Measurements from ENCODE around the gene IRX2. TPM values are rescaled to one million over a fixed set of nuclear protein-coding genes. Genes with fewer than 3 reads are reported as not detected.

Gene IRX2
- total RNA-seq, 1 experiment from 2014 or later, result not detected

DNA sequence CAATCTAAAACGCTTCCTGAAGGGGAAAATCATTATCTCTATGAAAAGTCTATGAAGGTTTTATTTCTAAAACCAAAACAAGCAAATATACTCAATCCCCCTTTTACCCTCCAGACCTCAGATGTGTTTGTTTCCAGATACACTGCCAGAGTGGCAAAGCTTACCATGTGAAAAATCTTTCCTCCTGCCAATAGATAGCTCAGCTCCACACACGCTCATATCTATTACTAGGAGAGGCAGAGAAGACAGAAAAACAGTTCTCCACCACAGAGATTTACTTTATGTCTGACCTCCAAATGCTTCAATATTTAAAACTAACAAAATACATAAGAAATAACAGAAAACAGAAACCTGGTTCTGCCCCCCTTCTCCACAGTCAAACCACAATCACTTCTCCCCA lies 7.0 kb downstream of the IRX2 start:
- Histone ChIP-seq H3K79me2 (ENCODE audit: low read depth) (no peaks in the 10 kb centered on the region), H3K4me3 (no peak overlapping the region), H3K9me2 (ENCODE audit: insufficient read depth) (no peaks in the 10 kb centered on the region), H2AFZ (no peak overlapping the region), H3K9me3 (ENCODE audit: insufficient read depth, low read depth) (peaks cover 1% of the 10 kb centered on the region; the same call in 1 of the 2 replicates), H3K27ac (no peak overlapping the region), H3F3A (ENCODE audit: insufficient read depth, low read depth) (no peaks in the 10 kb centered on the region), H4K20me1 (ENCODE audit: insufficient read depth) (no peaks in the 10 kb centered on the region), H3K27me3 (ENCODE audit: insufficient read depth, low read depth) (peaks cover 61% of the 10 kb centered on the region), H3K36me3 (ENCODE audit: low read depth) (no peaks in the 10 kb centered on the region), H3K4me2 (no peak overlapping the region), H3K4me1 (replicated peaks; ENCODE audit: insufficient read depth) (no peaks in the 10 kb centered on the region)
- intact Hi-C loops (cut with micrococcal nuclease; ENCODE audit: unreplicated experiment), result no loop called here
- DNase-seq, result no peak
- ChIA-PET POLR2A (ENCODE audit: unreplicated experiment) (no interaction called here), CTCF (no interaction called here)
- BruUV-seq (replicated peaks), result no TSS peak
- TF ChIP-seq CTCF (conservative IDR thresholded peaks at IDR 0.05) (no peak), EZH2 (IDR thresholded peaks at IDR 0.05; ENCODE audit: low read depth) (no peak)

GRCh38 chr5:2742921-2743679 lies 8.4 kb downstream of the IRX2 start:
- no peak overlapping the region for H3K4me3 ChIP-seq
- BruUV-seq (replicated peaks), result no TSS peak
- H3F3A ChIP-seq (ENCODE audit: insufficient read depth, low read depth), result no peaks in the 10 kb centered on the region
- H3K9me2 ChIP-seq (ENCODE audit: insufficient read depth), result no peaks in the 10 kb centered on the region
- no peaks in the 10 kb centered on the region for H4K20me1 ChIP-seq (ENCODE audit: insufficient read depth)
- H3K27me3 ChIP-seq (ENCODE audit: insufficient read depth, low read depth), result peaks cover 73% of the 10 kb centered on the region
- no peaks in the 10 kb centered on the region for H3K9me3 ChIP-seq (ENCODE audit: insufficient read depth, low read depth)
- ChIA-PET POLR2A (ENCODE audit: unreplicated experiment) (no interaction called here), CTCF (no interaction called here)
- intact Hi-C loops (cut with micrococcal nuclease; ENCODE audit: unreplicated experiment), result no loop called here
- H3K4me2 ChIP-seq, result no peak overlapping the region
- H2AFZ ChIP-seq, result no peak overlapping the region
- H3K79me2 ChIP-seq (ENCODE audit: low read depth), result no peaks in the 10 kb centered on the region
- no peaks in the 10 kb centered on the region for H3K4me1 ChIP-seq (replicated peaks; ENCODE audit: insufficient read depth)
- DNase-seq, result no peak
- no peaks in the 10 kb centered on the region for H3K36me3 ChIP-seq (ENCODE audit: low read depth)
- no peak for TF ChIP-seq CTCF (conservative IDR thresholded peaks at IDR 0.05)
- H3K27ac ChIP-seq, result no peak overlapping the region

DNA sequence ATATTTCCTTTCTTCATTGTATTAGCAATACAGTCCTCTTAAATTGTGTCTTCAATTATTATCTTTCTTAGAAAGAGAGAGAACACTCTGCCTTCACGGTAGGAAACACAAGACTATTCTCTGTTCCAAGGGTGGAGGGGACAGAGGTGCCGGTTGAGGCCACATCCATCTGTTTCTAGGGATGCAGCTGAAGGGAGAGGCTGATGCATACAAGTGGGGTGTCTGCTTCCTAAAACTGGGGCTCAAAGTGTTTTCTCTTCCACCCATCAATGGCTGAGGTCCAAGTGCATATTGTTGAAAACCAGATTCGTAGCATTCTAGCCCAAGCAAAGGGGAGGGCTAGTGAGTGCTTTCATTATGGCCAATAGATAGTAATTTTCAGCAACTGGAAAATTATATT lies 9.5 kb downstream of the IRX2 start:
- no peak for DNase-seq
- H3K27me3 ChIP-seq (ENCODE audit: insufficient read depth, low read depth), result peaks cover 85% of the 10 kb centered on the region
- ChIA-PET CTCF (no interaction called here), POLR2A (ENCODE audit: unreplicated experiment) (no interaction called here)
- H3K36me3 ChIP-seq (ENCODE audit: low read depth), result no peaks in the 10 kb centered on the region
- no peaks in the 10 kb centered on the region for H3K79me2 ChIP-seq (ENCODE audit: low read depth)
- no peak overlapping the region for H3K4me3 ChIP-seq
- no peak overlapping the region for H3K4me2 ChIP-seq
- no peaks in the 10 kb centered on the region for H3K4me1 ChIP-seq (replicated peaks; ENCODE audit: insufficient read depth)
- intact Hi-C loops (cut with micrococcal nuclease; ENCODE audit: unreplicated experiment), result no loop called here
- TF ChIP-seq CTCF (conservative IDR thresholded peaks at IDR 0.05) (no peak), EZH2 (IDR thresholded peaks at IDR 0.05; ENCODE audit: low read depth) (no peak)
- H4K20me1 ChIP-seq (ENCODE audit: insufficient read depth), result no peaks in the 10 kb centered on the region
- no TSS peak for BruUV-seq (replicated peaks)
- H2AFZ ChIP-seq, result no peak overlapping the region
- H3K27ac ChIP-seq, result no peak overlapping the region
- no peaks in the 10 kb centered on the region for H3K9me3 ChIP-seq (ENCODE audit: insufficient read depth, low read depth)
- H3F3A ChIP-seq (ENCODE audit: insufficient read depth, low read depth), result no peaks in the 10 kb centered on the region
- no peaks in the 10 kb centered on the region for H3K9me2 ChIP-seq (ENCODE audit: insufficient read depth)
